NCI-H510A (cell line): ENCODE results near the gene TNK1.
A peak's percentile ranks its signal among the peaks of the same experiment; 100 is the strongest.
"Not testable (repeated sequence)": the region's sequence is repeated elsewhere in the genome, so short reads cannot be mapped to it uniquely, and the experiment has no call there.

Source experiments
- DNase-seq: peaks from one replicate; lab custom pipeline; 2025; lab: John Stamatoyannopoulos, UW

TNK1 gene

DNA sequence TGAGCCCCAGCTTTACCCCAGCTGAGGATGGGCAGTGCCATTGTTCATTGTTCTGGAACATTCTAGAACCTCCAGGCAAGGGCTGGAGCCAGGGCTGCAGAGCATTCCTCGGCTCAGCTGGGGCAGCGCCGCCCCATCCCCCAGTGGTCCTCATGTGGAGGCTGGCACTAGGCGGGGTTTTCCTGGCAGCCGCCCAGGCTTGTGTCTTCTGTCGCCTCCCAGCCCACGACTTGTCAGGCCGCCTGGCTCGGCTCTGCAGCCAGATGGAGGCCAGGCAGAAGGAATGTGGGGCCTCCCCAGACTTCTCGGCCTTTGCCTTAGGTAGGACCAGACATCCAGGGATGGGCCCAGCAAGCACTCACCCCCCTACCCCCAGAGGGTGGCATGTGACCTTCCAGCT, 25.8 kb upstream of the TNK1 start, which contains the start of gene TMEM95:
TMEM95 (plus strand) TSS at position 104 of the 400 bp plus-strand sequence; CDS start at position 153, 49 bp downstream.
- no peak for DNase-seq

DNA sequence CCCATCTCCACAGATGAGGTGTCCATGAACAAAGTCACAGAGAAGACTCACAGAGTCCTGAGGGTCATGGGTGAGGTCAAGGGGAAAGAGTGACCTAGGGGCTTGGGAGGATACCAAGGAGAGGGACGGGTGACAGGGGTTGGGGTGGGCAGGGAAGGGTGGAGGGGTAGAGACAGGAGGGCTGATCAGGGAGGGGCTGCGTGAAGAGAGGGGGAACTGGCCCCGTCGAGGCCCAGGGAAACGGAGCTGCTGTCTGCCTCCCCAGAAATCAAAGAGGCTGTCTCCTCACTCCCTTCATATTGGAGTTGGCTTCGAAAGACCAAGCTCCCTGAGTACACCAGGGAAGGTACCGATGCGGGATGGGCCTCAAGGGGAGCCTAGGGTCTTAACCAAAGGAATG, 25.3 kb upstream of the TNK1 start:
- no peak for DNase-seq

- peak; percentile 69 for DNase-seq
Measured at GRCh38 chr17:7356072-7356549, 24.8 kb upstream of the TNK1 start.

DNA sequence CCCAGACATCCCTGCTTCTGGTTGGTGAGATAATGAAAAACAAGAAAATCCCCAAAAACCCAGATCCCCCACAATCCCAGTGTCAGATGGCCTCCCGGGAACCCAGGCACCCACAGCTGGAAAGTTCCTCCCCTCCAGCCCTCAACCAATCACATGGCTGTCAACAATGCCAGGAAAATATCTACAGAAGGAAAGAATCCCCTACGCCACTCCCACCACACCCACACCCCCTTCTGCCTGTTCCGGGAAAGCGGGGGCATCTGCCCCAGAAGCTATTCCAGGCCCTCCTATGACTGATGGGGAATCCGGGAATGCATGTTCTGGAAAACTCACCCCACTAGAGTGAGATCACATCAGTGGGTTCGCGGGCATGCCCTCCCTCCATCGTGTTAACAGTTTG, 24.1 kb upstream of the TNK1 start:
- no peak for DNase-seq

- no peak for DNase-seq
Measured at GRCh38 chr17:7357381-7357780, 23.5 kb upstream of the TNK1 start.

- DNase-seq: no peak
Measured at GRCh38 chr17:7361906-7362305, 19.0 kb upstream of the TNK1 start.

DNA sequence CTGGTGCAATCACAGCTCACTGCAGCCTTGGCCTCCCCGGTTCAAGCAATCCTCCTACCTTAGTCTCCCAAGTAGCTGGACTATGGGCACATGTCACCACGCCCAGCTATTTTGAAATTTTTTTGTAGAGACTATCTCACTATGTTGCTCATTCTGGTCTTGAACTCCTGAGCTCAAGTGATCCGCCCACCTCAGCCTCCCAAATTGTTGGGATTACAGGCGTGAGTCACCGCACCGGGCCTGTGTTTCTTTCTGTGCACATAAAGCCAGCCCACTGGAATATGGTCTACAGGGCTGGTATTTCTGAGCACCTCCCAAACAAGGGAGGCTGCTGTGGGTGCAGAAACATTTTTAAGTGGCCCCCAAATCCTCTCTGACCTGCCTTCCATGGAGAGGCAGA, 17.6 kb upstream of the TNK1 start:
- DNase-seq: no peak

- DNase-seq: not testable (repeated sequence)
Measured at GRCh38 chr17:7365963-7366362, 14.9 kb upstream of the TNK1 start.

- DNase-seq: no peak
Measured at GRCh38 chr17:7367083-7367482, 13.8 kb upstream of the TNK1 start.

DNA sequence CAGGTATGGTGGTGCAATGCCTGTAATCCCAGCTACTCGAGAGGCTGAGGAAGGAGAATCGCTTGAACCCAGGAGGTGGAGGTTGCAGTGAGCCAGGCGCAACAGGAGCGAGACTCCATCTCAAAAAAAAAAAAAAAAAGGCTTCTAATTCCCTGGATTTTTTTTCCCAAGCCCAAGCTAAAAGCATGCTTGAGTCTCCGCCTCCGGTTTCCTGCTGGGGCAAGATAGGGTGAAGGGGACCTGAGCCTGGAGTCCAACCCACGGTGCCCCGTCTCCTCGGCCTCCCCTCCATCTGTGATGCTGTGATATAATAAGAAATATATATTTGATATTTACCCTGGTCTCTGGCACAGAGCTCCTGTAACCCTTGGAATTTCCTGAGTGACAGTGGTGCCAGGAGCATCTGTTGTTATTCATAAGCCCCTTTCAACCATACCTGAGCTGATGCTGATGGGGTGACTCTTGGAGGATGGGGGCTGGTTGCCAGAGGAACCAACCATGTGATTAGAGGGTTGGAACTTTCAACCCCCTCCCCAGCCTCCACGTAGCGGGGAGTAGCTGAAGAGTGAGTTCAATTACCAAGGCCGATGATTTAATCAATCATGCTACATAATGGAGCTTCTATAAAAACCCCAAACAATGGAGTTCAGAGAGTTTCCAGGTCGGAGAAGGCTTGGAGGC, 12.8 kb upstream of the TNK1 start:
- no peak for DNase-seq

DNA sequence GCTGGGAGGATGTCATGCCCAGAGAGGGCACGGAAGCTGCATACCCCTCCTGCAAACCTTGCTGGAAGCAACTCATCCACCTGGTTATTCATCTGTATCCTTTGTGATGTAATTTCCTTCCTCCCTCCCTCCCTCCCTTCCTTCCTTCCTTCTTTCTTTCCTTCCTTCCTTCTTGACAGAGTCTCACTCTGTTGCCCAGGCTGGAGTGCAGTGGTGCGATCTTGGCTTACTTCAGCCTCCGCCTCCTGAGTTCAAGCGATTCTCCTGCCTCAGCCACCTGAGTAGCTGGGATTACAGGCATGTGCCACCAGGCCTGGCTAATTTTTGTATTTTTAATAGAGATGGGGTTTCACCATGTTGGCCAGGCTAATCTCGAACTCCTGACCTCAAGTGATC, 12.3 kb upstream of the TNK1 start:
- not testable (repeated sequence) for DNase-seq

- no peak for DNase-seq
Measured at GRCh38 chr17:7369825-7370224, 11.1 kb upstream of the TNK1 start.

GRCh38 chr17:7370853-7371252, 10.0 kb upstream of the TNK1 start:
- DNase-seq: no peak

GRCh38 chr17:7374353-7374752, 6.5 kb upstream of the TNK1 start:
- no peak for DNase-seq

GRCh38 chr17:7379134-7379533, 1.8 kb upstream of the TNK1 start:
- no peak for DNase-seq

GRCh38 chr17:7380321-7380720, 568 bp upstream of the TNK1 start:
- DNase-seq: no peak

GRCh38 chr17:7382901-7383300, 2.0 kb downstream of the TNK1 start:
- no peak for DNase-seq

DNA sequence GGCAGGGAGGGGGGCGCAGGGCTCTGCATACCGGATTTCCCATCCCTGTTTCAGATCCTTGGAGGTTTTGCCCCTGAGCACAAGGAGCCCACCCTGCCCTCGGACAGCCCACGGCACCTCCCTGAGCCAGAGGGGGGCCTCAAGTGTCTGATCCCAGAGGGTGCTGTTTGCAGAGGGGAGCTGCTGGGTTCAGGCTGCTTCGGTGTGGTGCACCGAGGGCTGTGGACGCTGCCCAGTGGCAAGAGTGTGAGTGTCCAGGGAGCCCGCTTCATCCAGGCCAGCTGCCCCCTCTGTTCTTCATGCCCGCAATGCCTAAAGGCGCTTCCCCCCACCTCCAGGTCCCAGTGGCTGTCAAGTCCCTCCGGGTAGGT, 2.5 kb downstream of the TNK1 start:
- no peak for DNase-seq

- peak; percentile 58 for DNase-seq
Measured at GRCh38 chr17:7383742-7384488, 3.0 kb downstream of the TNK1 start.

- no peak for DNase-seq
Measured at GRCh38 chr17:7384489-7385081, 3.7 kb downstream of the TNK1 start.

DNA sequence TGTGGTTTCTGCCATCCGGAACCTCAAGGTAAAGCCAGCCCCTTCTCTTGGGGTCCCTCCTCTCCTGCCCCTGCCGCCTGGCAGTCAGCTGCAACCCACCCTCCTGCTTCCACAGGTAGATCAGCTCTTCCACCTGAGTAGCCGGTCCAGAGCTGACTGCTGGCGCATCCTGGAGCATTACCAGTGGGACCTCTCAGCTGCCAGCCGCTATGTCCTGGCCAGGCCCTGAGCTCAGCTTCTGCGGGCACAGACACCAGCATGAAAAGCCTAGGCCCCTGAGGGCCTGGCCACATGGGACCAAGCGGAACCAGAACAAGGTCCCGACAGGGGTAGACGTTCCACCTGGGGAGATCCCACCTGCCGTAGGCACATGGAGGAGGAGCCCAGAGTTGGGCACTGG, 8.0 kb downstream of the TNK1 start:
- DNase-seq: no peak

- DNase-seq: no peak
Measured at GRCh38 chr17:7389924-7390910, 9.3 kb downstream of the TNK1 start.
